Ascending aorta (tissue), 2 donors: ENCODE results near the gene TMED6. TPM values are rescaled to one million over a fixed set of nuclear protein-coding genes. Genes with fewer than 3 reads are reported as not detected.

Experiments used
- DNase-seq, 2 donors: peaks; one replicate each; pipeline ENCODE4 v3.0.0-alpha.2; 2019; ENCODE audit warnings: low spot score in 2 of 2
- H3K27ac ChIP-seq, 2 donors: fragments of 200-600 bp; sonication (generic); one replicate each; pipeline ENCODE4 v1.5.1; 2016 to 2017; ENCODE audit warnings: mild to moderate bottlenecking in 1 of 2
- H3K27me3 ChIP-seq: fragments of 200-600 bp; sonication (generic); one replicate; pipeline ENCODE4 v1.5.1; 2017
- H3K36me3 ChIP-seq, 2 donors: fragments of 200-600 bp; sonication (generic); one replicate each; pipeline ENCODE4 v1.5.1; 2016
- H3K4me1 ChIP-seq, 2 donors: fragments of 200-600 bp; sonication (generic); one replicate each; pipeline ENCODE4 v1.5.1; 2016 to 2017; ENCODE audit warnings: mild to moderate bottlenecking in 1 of 2
- H3K4me3 ChIP-seq, 2 donors: fragments of 200-600 bp; sonication (generic); one replicate each; pipeline ENCODE4 v1.5.1; 2016 to 2017; ENCODE audit warnings: mild to moderate bottlenecking in 1 of 2
- H3K9me3 ChIP-seq, 2 donors: fragments of 200-600 bp; sonication (generic); one replicate each; pipeline ENCODE4 v1.5.1; 2016
- intact Hi-C: fragments of 100-400 bp; cut with DNase I; formaldehyde crosslinking; loops from one replicate; pipeline ENCODE4 v1.15.1; 2023
- total RNA-seq: library from RNA; depleted of rRNA; stranded (reverse); fragments of >200 nt; gene quantifications from one replicate; pipeline ENCODE4 v1.1.0, GENCODE V29; 2016
- TF ChIP-seq, protein P1 (sequence below), 3 experiments: fragments of 200-600 bp in 2 of 3; fragments of 450-650 bp in 1 of 3; sonication (generic) in 2 of 3; IDR thresholded peaks; one replicate each; pipeline ENCODE4 v1.5.1; 2016 to 2019; ENCODE audit warnings: antibody characterized with exemption in 3 of 3, mild to moderate bottlenecking in 1 of 3, moderate library complexity in 1 of 3

TMED6 gene
- total RNA-seq, 1 donor from 2014 or later, result not detected

DNA sequence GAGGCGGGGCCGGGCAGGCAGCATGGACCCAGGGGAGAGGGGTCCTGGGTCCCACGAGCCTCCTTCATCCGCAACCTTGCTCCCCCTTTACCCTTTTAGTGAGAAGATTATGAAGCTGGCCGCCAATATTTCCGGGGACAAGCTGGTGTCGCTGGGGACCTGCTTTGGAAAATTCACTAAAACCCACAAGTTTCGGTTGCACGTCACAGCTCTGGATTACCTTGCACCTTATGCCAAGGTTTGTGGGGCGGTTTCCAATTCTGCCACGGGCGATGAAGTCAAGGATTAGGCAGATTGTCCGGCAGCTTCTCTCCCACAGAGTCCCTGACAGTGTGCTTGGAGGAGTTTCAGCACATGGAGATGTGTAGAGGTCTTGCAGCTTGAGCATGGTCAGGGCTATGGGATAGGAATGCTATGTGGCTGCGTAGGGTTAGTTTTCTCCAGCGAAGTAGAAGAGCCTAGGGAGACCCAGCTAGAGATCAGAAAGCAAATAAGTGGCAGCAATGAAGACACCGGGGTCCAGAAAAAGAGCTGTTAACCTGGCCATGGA, 11.4 kb downstream of the TMED6 start:
- Histone ChIP-seq H3K27ac (peak overlapping the region; percentile 88 to 91), H3K9me3 (no peaks in the 10 kb centered on the region), H3K27me3 (no peaks in the 10 kb centered on the region), H3K36me3 (peaks cover 15 to 17% of the 10 kb centered on the region in 2 donors), H3K4me3 (peak overlapping the region; percentile 93 to 95), H3K4me1 (peaks cover 12 to 23% of the 10 kb centered on the region in 2 donors)
- TF ChIP-seq, protein P1, sequence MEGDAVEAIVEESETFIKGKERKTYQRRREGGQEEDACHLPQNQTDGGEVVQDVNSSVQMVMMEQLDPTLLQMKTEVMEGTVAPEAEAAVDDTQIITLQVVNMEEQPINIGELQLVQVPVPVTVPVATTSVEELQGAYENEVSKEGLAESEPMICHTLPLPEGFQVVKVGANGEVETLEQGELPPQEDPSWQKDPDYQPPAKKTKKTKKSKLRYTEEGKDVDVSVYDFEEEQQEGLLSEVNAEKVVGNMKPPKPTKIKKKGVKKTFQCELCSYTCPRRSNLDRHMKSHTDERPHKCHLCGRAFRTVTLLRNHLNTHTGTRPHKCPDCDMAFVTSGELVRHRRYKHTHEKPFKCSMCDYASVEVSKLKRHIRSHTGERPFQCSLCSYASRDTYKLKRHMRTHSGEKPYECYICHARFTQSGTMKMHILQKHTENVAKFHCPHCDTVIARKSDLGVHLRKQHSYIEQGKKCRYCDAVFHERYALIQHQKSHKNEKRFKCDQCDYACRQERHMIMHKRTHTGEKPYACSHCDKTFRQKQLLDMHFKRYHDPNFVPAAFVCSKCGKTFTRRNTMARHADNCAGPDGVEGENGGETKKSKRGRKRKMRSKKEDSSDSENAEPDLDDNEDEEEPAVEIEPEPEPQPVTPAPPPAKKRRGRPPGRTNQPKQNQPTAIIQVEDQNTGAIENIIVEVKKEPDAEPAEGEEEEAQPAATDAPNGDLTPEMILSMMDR (IDR thresholded peaks at IDR 0.05), result no peak
- intact Hi-C loops, result no loop called here
- DNase-seq, result no peak

DNA sequence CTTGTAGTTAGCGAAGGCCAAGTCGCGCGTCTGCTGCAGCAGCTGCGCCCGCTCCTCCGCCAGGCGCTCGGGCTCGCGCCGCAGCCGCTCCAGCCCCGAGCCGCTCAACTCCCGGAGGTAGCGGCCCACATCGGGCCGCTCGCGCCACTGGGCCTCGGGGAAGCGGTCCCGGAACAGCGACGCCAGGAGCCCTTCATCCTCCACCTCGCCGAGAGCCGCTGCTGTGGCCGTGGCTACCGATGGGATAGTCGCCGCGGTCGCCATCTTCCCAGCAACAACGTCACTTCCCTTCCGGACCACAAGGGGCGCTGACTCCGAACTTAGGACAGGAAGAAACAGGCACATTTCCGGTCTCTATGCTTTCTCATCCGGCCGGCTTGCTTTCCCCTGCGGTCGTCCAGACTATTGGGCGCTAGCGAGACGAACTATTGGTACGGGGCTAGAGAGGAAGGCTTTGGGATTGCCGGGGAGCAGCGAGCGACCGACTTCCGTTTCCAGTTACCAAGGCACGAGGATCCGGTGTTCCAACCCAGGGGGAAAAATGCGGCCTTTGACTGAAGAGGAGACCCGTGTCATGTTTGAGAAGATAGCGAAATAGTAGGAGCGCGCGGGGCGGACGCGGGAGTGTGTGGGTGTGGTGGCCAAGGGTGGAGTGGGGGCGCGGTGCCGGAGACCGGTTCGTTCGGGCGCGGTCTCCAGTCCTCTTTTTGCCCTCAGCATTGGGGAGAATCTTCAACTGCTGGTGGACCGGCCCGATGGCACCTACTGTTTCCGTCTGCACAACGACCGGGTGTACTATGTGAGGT, 12.1 kb downstream of the TMED6 start, which contains the start of the genes COG8 and NIP7:
COG8 (minus strand) TSS at position 276 of the 806 bp plus-strand sequence; CDS start at position 264, 12 bp downstream.
NIP7 (plus strand) TSS at position 484 of the 806 bp plus-strand sequence; CDS start at position 542, 58 bp downstream.
- Histone ChIP-seq H3K4me3 (peak within 1 kb of the TSS; percentile 93 to 95), H3K36me3 (peaks cover 22 to 24% of the 10 kb centered on the region in 2 donors), H3K27ac (peak within 1 kb of the TSS; percentile 88 to 91), H3K27me3 (no peaks in the 10 kb centered on the region), H3K4me1 (peaks cover 12 to 23% of the 10 kb centered on the region in 2 donors), H3K9me3 (no peaks in the 10 kb centered on the region)
- peak; percentile 88 to 98 for DNase-seq
- intact Hi-C loops, result loop anchor here (1.0 to 10.0 kb wide), 3 partner anchors 9 to 1495 kb away; partner anchors contain the start of genes CENPT, NUTF2, PDF and THAP11
- TF ChIP-seq, protein P1 (IDR thresholded peaks at IDR 0.05), result peak; percentile 80 to 94 (median 82)

DNA sequence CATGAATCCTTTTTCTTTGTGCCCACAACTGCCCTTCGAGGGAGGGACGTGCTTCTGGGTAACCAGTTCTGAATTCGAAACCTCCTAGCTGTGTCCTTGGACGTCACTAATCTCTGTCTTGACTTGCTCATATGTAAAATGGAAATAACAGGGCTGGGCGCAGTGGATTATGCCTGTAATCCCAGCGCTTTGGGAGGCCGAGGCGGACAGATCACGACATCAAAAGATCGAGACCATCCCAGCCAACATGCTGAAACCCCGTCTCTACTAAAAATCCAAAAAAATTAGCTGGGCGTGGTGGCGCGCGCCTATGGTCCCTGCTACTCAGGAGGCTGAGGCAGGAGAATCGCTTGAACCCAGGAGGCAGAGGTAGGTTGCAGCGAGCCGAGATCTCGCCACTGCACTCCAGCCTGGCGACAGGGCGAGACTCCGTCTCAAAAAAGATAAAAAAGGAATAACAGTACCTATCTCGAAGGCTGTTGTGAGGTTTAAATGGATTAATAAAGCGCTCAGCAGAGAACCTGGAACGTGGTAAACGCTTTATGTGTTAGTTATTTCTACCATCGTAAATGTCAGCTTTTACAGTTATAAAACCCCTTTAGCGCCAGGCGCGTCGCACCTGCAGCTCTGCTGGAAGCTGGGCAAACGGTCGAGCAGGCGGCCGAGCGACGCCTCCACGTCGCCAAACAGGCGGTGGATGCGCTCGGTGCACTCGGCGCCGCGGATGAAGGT, 12.9 kb downstream of the TMED6 start:
- Histone ChIP-seq H3K4me3 (peak overlapping the region; percentile 93 to 95), H3K4me1 (peaks cover 12 to 23% of the 10 kb centered on the region in 2 donors), H3K36me3 (peaks cover 29 to 30% of the 10 kb centered on the region in 2 donors), H3K27ac (peak overlapping the region; percentile 88 to 91), H3K9me3 (no peaks in the 10 kb centered on the region), H3K27me3 (no peaks in the 10 kb centered on the region)
- no peak for DNase-seq
- intact Hi-C loops, result loop anchor here (1.0 to 10.0 kb wide), 3 partner anchors 8 to 1494 kb away; partner anchors contain the start of genes CENPT, NUTF2, PDF and THAP11
- TF ChIP-seq, protein P1 (IDR thresholded peaks at IDR 0.05), result no peak

DNA sequence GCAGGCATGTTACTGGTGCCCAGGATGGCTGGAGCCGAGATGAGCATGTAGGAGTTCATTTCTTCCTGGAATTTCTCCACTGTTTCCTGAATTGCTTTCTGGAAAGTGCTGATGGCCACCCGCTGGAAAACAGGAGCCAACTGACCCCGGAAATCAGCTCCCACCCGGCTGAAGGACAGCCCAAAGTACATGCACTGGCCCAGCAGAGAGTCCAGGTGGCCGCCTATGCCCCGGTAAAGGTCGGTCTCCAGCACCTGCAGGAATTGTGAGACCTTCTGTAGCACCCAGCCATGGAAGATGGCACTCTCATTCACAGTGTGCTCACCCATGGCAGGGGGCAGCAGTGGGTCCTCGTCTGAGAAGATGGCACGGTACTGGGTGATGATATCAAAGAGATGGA, 16.9 kb downstream of the TMED6 start:
- H3K27me3 ChIP-seq, result no peaks in the 10 kb centered on the region
- peaks cover 7 to 18% of the 10 kb centered on the region in 2 donors for H3K4me1 ChIP-seq
- DNase-seq, result no peak
- intact Hi-C loops, result loop anchor here (10.0 kb wide), 1 partner anchor 1490 kb away; the partner anchor contains the start of genes CENPT, NUTF2 and THAP11
- TF ChIP-seq, protein P1 (IDR thresholded peaks at IDR 0.05), result no peak
- peaks cover 34 to 50% of the 10 kb centered on the region in 2 donors for H3K36me3 ChIP-seq
- no peaks in the 10 kb centered on the region for H3K9me3 ChIP-seq
- H3K4me3 ChIP-seq, result no peak overlapping the region
- no peak overlapping the region for H3K27ac ChIP-seq
